Liver (tissue), 9 donors: ENCODE results near the gene MAN2B1. TPM values are rescaled to one million over a fixed set of nuclear protein-coding genes. Genes with fewer than 3 reads are reported as not detected.
"Not testable (repeated sequence)": the region's sequence is repeated elsewhere in the genome, so short reads cannot be mapped to it uniquely, and the experiment has no call there.

Experiments used
- DNase-seq: peaks from one replicate; pipeline ENCODE4 v3.0.0-alpha.2; 2017; ENCODE audit warnings: low spot score
- H3K27ac ChIP-seq, 2 donors: one replicate each; pipeline ENCODE4 v1.7.0; 2013; ENCODE audit warnings: inconsistent platforms in 2 of 2, low read length in 2 of 2, control low read depth in 1 of 2, low read depth in 1 of 2, mild to moderate bottlenecking in 1 of 2
- H3K27me3 ChIP-seq, 4 donors: one replicate each; pipeline versions ENCODE4 v1.6.1 to v1.7.0; 2013; ENCODE audit warnings: low read length in 3 of 4, inconsistent platforms in 1 of 4, mild to moderate bottlenecking in 1 of 4, moderate library complexity in 1 of 4; ENCODE audit not compliant: control insufficient read depth in 4 of 4, insufficient read depth in 4 of 4
- H3K36me3 ChIP-seq, 4 donors: one replicate each; pipeline versions ENCODE4 v1.6.1 to v1.7.0; 2013; ENCODE audit warnings: low read length in 3 of 4, mild to moderate bottlenecking in 3 of 4, low read depth in 1 of 4, moderate library complexity in 1 of 4; ENCODE audit not compliant: control insufficient read depth in 4 of 4, insufficient read depth in 3 of 4
- H3K4me1 ChIP-seq, 4 donors: one replicate each; pipeline versions ENCODE4 v1.6.1 to v1.7.0; 2013; ENCODE audit warnings: low read length in 3 of 4, mild to moderate bottlenecking in 3 of 4, moderate library complexity in 1 of 4; ENCODE audit not compliant: control insufficient read depth in 4 of 4, insufficient read depth in 4 of 4
- H3K4me3 ChIP-seq, 3 donors: one replicate each; pipeline versions ENCODE4 v1.6.1 to v1.7.0; 2013; ENCODE audit warnings: low read length in 3 of 3, control low read depth in 1 of 3, low read depth in 1 of 3, mild to moderate bottlenecking in 1 of 3
- H3K9ac ChIP-seq, 2 donors: one replicate each; pipeline ENCODE4 v1.7.0; 2013; ENCODE audit warnings: low read length in 2 of 2, mild to moderate bottlenecking in 2 of 2, moderate library complexity in 2 of 2, control low read depth in 1 of 2, low read depth in 1 of 2
- H3K9me3 ChIP-seq, 4 donors: one replicate each; pipeline versions ENCODE4 v1.6.1 to v1.7.0; 2013; ENCODE audit warnings: low read length in 3 of 4; ENCODE audit not compliant: control insufficient read depth in 4 of 4
- ATF3 ChIP-seq: IDR thresholded peaks from 2 replicates; pipeline ENCODE4 v1.6.1; 2016; ENCODE audit warnings: antibody characterized with exemption
- CTCF ChIP-seq: fragments of 150-350 bp; IDR thresholded peaks from 2 replicates; pipeline ENCODE4 v1.5.1; 2017; ENCODE audit warnings: improper control_type of control experiment, low read depth, low read length; ENCODE audit not compliant: missing input control
- EGR1 ChIP-seq, 2 donors: IDR thresholded peaks; 2 replicates each; pipeline ENCODE4 v1.6.1; 2016 to 2018; ENCODE audit warnings: antibody characterized with exemption in 2 of 2, low read depth in 2 of 2
- FOXA1 ChIP-seq: IDR thresholded peaks from 2 replicates; pipeline ENCODE4 v1.6.1; 2016; ENCODE audit warnings: antibody characterized with exemption
- FOXA2 ChIP-seq: IDR thresholded peaks from 2 replicates; pipeline ENCODE4 v1.6.1; 2016; ENCODE audit warnings: antibody characterized with exemption
- GABPA ChIP-seq, 2 donors: IDR thresholded peaks in 1 of 2; conservative IDR thresholded peaks in 1 of 2; 2 replicates each; pipeline ENCODE4 v1.6.1; 2016; ENCODE audit warnings: antibody characterized with exemption in 2 of 2, mild to moderate bottlenecking in 1 of 2, moderate library complexity in 1 of 2
- HNF4A ChIP-seq, 2 donors: conservative IDR thresholded peaks; 2 replicates each; pipeline ENCODE4 v1.6.1; 2016; ENCODE audit warnings: antibody characterized with exemption in 2 of 2, mild to moderate bottlenecking in 2 of 2
- HNF4G ChIP-seq: IDR thresholded peaks from 2 replicates; pipeline ENCODE4 v1.6.1; 2016; ENCODE audit warnings: antibody characterized with exemption
- JUND ChIP-seq, 2 donors: IDR thresholded peaks; 2 replicates each; pipeline ENCODE4 v1.6.1; 2016; ENCODE audit warnings: antibody characterized with exemption in 2 of 2
- NR2F2 ChIP-seq: IDR thresholded peaks from 2 replicates; pipeline ENCODE4 v1.6.1; 2016; ENCODE audit warnings: antibody characterized with exemption
- RAD21 ChIP-seq, 2 donors: IDR thresholded peaks; 2 replicates each; pipeline ENCODE4 v1.6.1; 2016; ENCODE audit warnings: antibody characterized with exemption in 2 of 2, mild to moderate bottlenecking in 2 of 2
- REST ChIP-seq: IDR thresholded peaks from 2 replicates; pipeline ENCODE4 v1.6.1; 2016; ENCODE audit warnings: antibody characterized with exemption, mild to moderate bottlenecking
- RXRA ChIP-seq, 2 donors: IDR thresholded peaks; 2 replicates each; pipeline ENCODE4 v1.6.1; 2017 to 2018; ENCODE audit warnings: antibody characterized with exemption in 2 of 2, mild to moderate bottlenecking in 1 of 2
- SP1 ChIP-seq: IDR thresholded peaks from 2 replicates; pipeline ENCODE4 v1.6.1; 2018; ENCODE audit warnings: antibody characterized with exemption, mild to moderate bottlenecking
- TAF1 ChIP-seq: conservative IDR thresholded peaks from 2 replicates; pipeline ENCODE4 v1.6.1; 2016; ENCODE audit warnings: antibody characterized with exemption, mild to moderate bottlenecking
- YY1 ChIP-seq: IDR thresholded peaks from 2 replicates; pipeline ENCODE4 v1.6.1; 2016; ENCODE audit warnings: antibody characterized with exemption, mild to moderate bottlenecking
- ZBTB33 ChIP-seq: IDR thresholded peaks from 2 replicates; pipeline ENCODE4 v1.6.1; 2016; ENCODE audit warnings: antibody characterized with exemption
- WGBS: extraction: QIAGEN DNeasy Blood & Tissue Kit; methylation state at CpG from one replicate; pipeline ENCODE4 v1.1.7; 2013; 5-methylcytosine and 5-hydroxymethylcytosine counted together
- polyA plus RNA-seq, 2 donors: library from polyadenylated mRNA; stranded (reverse) in 1 of 2; unstranded in 1 of 2; fragments of 200-250 nt in 1 of 2; fragments of >200 nt in 1 of 2; fragmentation: Nextera tagmentation in 1 of 2; extraction: Ambion mirVana in 1 of 2; gene quantifications; one replicate each; pipeline versions ENCODE4 v1.2.1 to v1.2.3, GENCODE V29; 2013 to 2015
- total RNA-seq, 2 donors: library from RNA; depleted of rRNA; stranded (reverse); fragments of >200 nt; gene quantifications; one replicate each; pipeline ENCODE4 v1.2.3, GENCODE V29; 2014
- donor health status: healthy.
- donor health status: healthy.
- donor health status: healthy.
- donor health status: healthy.
- donor health status: healthy.

Gene MAN2B1
- total and polyA plus RNA-seq, 4 donors, result 23.5 to 42.9 (median 35.1) TPM

DNA sequence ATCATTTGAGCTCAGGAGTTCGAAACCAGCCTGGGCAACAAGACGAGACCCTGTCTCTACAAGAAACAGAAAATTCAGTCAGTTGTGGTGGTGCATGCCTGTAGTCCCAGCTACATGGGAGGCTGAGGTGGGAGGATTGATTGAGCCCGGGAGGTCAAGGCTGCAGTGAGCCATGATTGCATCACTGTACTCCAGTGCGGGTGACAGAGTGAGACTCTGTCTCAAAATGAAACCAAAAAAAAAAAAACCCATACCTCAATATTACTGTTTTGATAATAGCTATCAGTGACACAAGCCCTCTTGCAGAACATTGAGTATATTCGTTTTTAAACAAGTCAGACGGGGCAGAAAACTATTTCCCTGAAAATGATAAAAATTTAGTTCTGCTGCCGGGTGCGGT lies 39.6 kb downstream of the MAN2B1 start (continued):
- TF ChIP-seq ATF3 (no peak), NR2F2 (no peak), EGR1 (IDR thresholded peaks at IDR 0.05; ENCODE audit: low read depth in 2 of 2) (no peak), GABPA (IDR thresholded peaks at IDR 0.05 in 1 of 2, conservative IDR thresholded peaks at IDR 0.05 in 1 of 2) (no peak)

DNA sequence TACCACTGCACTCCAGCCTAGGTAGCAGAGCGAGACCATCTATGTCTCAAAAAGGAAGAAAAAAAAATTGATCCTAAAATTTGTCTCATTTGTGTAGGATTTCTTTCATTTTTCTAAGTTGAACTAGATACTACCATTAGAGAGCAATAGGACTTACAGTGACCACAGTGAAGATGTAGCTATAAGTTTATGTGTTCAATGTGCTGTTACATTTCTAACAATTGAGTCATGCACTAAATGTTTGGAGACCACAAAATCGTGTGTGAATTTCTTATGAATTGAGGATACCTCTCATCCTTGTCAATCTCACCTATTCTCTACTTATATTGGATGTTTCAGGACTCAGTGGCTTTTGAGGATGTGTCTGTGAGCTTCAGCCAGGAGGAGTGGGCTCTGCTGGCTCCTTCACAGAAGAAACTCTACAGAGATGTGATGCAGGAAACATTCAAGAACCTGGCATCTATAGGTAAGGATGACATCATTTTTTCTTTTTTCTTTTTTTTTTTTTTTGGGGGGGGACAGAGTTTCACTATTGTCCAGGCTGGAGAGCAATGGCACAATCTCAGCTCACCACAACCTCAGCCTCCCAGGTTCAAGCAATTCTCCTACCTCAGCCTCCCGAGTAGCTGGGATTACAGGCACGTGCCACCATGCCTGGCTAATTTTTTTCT lies 43.0 kb downstream of the MAN2B1 start:
- peaks cover 30 to 46% (median 44%) of the 10 kb centered on the region in 4 donors for H3K36me3 ChIP-seq
- H3K27ac ChIP-seq, result no peak overlapping the region
- DNase-seq, result no peak
- H3K4me3 ChIP-seq, result no peak overlapping the region
- H3K4me1 ChIP-seq, result no peaks in the 10 kb centered on the region
- TF ChIP-seq EGR1 (IDR thresholded peaks at IDR 0.05; ENCODE audit: low read depth in 2 of 2) (no peak), CTCF (no peak), FOXA1 (no peak), YY1 (no peak), JUND (IDR thresholded peaks at IDR 0.05) (no peak), NR2F2 (no peak), SP1 (no peak), RAD21 (IDR thresholded peaks at IDR 0.05) (no peak), ATF3 (no peak), RXRA (IDR thresholded peaks at IDR 0.05) (no peak), FOXA2 (no peak), ZBTB33 (no peak), GABPA (IDR thresholded peaks at IDR 0.05 in 1 of 2, conservative IDR thresholded peaks at IDR 0.05 in 1 of 2) (no peak), HNF4A (conservative IDR thresholded peaks at IDR 0.05) (no peak), TAF1 (no peak), HNF4G (no peak), REST (no peak)
- 93% methylated on average over 4 of the region's 4 CpGs for WGBS
- H3K9me3 ChIP-seq, result peaks cover 15 to 20% (median 19%) of the 10 kb centered on the region in 4 donors
- H3K27me3 ChIP-seq, result no peaks in the 10 kb centered on the region
- no peak overlapping the region for H3K9ac ChIP-seq

DNA sequence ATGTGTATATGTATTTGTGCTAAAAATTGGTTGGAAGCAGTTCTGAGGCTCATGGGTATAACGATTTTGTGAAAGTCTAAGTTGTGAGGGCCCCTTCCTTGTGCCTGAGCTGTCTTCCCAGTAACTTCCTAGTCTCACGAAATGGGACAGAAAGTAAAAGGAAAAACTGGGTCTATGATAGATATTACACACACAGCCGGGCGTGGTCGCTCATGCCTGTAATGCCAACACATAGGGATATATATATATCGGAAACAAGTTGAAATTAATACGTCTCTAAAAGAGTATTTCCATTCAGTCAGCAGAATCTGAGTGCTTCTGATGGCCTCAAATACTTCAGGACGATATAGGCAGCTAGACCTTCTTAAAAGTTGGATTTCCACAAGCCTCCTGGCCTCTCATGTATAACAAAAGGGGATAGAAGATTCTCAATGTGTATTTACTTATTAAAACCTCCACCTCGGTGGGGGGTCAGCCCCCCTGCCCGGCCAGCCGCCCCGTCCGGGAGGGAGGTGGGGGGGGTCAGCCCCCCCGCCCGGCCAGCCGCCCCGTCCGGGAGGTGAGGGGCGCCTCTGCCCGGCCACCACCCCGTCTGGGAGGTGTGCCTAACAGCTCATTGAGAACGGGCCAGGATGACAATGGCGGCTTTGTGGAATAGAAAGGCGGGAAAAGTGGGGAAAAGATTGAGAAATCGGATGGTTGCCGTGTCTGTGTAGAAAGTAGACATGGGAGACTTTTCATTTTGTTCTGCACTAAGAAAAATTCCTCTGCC lies 45.1 kb downstream of the MAN2B1 start:
- not testable (repeated sequence) for H3K9ac ChIP-seq, DNase-seq, H3K4me3 ChIP-seq, H3K27ac ChIP-seq, H3K4me1 ChIP-seq, H3K9me3 ChIP-seq, H3K27me3 ChIP-seq
- WGBS, result 79% methylated on average over 26 of the region's 26 CpGs
- H3K36me3 ChIP-seq, result peaks cover 20 to 27% (median 25%) of the 10 kb centered on the region in 4 donors
